Ramos (cell line): ENCODE measurements around the gene TFDP1.
"Not testable (repeated sequence)": the region's sequence is repeated elsewhere in the genome, so short reads cannot be mapped to it uniquely, and the experiment has no call there.

Experiments used
- in situ Hi-C: fragments of 300-500 bp; cut with MboI; formaldehyde crosslinking; loops from one replicate; pipeline ENCODE4 v1.14.3; 2022; ENCODE audit warnings: low sequenced_read_pairs; ENCODE audit not compliant: unreplicated experiment

TFDP1 gene

DNA sequence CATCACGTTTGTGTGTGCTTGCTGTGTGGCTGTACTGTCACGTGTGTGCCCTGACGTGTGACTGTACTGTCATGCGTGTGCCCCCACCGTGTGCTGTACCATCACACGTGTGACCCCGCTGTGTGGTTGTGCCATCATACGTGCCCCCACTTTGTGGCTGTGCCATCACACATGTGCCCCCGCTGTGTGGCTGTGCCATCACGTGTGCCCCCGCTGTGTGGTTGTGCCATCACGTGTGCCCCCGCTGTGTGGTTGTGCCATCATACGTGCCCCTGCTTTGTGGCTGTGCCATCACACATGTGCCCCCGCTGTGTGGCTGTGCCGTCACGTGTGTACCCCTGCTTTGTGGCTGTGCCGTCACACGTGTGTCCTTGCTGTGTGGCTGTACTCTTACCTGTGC, 25.7 kb downstream of the TFDP1 start:
- in situ Hi-C loops = no loop called here

DNA sequence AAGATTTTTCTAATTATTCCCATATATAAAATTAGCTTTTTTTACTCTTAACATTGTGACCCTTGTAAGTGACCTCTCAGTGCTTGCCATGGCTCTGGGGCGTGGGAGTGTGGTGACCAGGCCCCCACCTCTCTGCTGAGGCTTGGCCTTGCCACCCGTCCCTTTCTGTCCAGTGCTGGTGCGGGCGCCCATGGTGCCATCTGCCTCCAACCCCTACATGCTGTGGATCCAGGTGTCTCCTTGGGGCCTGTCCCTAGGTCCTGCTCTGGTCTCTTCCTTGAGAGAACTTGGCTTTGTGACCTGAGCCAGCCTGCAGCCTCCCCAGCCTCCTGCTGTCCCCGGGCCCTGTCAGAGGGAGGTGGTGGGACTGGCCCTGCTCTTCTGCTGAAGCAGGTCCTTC, 27.4 kb downstream of the TFDP1 start:
- in situ Hi-C loops = no loop called here

DNA sequence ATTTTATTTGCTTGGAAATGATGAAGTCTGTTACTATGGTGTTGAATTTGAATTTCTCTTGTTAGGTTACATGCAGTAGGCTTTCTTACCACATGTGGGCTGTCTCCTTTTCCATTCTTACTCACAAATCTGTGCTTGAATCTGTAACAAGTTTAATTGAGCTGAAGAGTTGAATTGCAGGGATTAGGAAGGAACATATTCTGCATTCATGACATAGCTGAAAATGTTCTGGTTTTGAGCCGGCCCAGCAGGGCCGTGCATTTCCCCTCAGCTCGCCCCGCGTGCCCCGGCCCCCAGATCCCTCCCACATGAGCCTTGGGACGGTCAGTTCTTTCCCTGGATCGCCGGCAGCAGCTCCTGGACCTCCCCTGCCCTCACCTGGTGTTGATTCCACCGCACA, 28.1 kb downstream of the TFDP1 start:
- in situ Hi-C loops = no loop called here

DNA sequence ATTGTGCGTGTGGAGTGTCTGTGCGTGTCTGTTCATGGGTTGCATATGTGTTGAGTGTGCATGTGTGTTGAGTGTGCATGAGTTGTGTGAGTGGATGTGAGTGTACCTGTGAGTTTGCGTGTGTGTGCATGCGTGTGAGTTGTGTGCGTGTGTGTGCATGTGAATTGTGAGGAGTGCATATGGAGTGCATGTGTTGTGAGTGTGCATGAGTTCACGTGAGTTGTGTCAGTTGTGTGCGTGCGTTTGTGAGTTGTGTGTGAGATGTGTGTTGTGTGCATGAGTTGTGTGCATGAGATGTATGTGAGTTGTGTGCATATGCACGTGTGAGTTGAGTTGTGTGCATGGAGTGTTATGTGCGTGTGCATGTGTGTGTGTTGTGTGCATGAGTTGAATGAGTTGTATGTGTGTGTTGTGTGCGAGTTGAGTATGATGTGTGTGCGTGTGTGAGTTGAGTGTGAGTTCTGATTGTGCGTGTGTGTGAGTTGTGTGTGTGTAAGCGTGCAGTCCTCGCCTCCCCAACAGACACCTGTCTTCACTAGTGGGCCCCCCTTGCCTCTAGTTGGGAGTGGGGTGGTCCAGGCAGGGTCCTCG, 29.3 kb downstream of the TFDP1 start:
- in situ Hi-C loops = no loop called here

- in situ Hi-C loops = no loop called here
Measured at GRCh38 chr13:113616281-113616906, 31.8 kb downstream of the TFDP1 start.

GRCh38 chr13:113616991-113617749, 32.6 kb downstream of the TFDP1 start:
- in situ Hi-C loops = no loop called here

DNA sequence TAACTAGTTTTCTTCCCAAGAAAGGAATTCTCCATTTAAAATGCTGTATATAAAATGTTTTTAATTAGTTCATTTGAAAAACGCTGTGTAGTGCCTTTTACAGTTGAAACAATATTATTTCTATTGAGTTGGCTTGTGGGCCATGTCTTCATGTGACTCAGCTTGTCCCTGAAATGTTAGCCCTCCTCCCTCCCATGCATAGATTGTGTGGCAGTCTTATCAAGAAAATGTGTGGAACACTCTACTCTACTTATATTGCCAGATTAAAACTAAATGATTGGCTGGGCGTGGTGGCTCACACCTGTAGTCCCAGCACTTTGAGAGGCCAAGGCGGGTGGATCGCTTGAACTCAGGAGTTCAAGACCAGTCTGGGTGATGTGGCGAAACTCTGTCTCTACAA, 33.4 kb downstream of the TFDP1 start:
- in situ Hi-C loops = no loop called here

- in situ Hi-C loops = no loop called here
Measured at GRCh38 chr13:113618455-113618854, 33.9 kb downstream of the TFDP1 start.

- in situ Hi-C loops = no loop called here
Measured at GRCh38 chr13:113620036-113620796, 35.7 kb downstream of the TFDP1 start.

- in situ Hi-C loops = no loop called here
Measured at GRCh38 chr13:113621046-113621445, 36.5 kb downstream of the TFDP1 start.

- in situ Hi-C loops = not testable (repeated sequence)
Measured at GRCh38 chr13:113621498-113621897, 36.9 kb downstream of the TFDP1 start.

- in situ Hi-C loops = not testable (repeated sequence)
Measured at GRCh38 chr13:113621986-113622550, 37.5 kb downstream of the TFDP1 start.

DNA sequence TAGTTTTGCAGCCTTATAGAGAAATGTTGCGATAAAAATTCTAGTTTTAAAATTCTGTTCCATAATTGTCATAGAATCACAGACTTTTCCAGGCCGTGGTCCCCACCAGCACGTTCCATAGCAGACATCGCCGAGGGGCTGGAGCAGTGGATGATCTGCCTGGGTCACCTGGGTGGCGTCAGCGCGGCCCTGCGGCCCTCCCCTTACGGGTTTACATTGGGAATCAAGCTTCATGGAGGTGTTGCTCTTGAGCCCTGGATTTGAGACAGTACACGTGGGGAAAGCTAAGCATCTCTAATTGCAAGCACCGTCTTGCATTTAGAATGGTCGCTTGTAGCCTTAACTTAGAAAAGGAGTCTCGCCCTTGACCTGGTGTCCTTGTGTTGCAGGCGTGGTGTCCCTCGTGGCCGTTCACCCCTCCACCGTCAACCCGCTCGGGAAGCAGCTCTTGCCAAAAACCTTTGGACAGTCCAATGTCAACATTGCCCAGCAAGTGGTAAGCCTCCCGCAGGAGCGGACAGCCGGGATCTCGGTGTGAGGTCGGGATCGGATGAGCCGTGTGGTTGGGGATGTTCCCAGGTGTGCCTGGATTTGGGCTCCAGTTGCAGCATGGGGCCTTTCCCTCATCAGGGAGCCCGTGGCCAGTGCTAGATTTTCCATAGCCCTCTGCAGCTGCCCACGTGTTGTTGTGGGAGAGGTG, 38.4 kb downstream of the TFDP1 start:
- in situ Hi-C loops = no loop called here

- in situ Hi-C loops = no loop called here
Measured at GRCh38 chr13:113623491-113624234, 39.1 kb downstream of the TFDP1 start.

DNA sequence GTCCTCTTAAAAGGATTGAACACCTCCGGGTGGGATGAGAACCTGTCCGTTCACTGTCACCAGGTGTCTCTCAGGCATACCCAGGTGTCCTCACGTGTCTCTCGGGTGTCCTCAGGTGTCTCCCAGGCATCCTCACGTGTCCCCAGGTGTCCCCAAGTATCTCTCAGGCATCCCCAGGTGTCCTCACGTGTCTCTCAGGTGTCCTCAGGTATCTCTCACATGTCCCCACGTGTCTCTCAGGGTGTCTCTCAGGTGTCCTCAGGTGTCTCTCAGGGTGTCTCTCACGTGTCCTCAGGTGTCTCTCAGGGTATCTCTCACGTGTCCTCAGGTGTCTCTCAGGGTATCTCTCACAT, 39.7 kb downstream of the TFDP1 start:
- in situ Hi-C loops = no loop called here

DNA sequence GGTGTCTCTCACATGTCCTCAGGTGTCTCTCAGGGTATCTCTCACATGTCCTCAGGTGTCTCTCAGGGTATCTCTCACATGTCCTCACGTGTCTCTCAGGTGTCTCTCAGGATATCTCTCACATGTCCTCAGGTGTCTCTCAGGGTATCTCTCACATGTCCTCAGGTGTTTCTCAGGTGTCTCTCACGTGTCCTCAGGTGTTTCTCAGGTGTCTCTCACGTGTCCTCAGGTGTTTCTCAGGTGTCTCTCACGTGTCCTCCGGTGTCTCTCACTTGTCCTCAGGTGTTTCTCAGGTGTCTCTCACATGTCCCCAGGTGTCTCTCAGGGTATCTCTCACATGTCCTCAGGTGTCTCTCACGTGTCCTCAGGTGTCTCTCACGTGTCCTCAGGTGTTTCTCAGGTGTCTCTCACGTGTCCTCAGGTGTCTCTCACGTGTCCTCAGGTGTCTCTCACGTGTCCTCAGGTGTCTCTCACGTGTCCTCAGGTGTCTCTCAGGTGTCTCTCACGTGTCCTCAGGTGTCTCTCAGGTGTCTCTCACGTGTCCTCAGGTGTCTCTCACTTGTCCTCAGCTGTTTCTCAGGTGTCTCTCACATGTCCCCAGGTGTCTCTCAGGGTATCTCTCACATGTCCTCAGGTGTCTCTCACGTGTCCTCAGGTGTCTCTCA, 40.2 kb downstream of the TFDP1 start:
- in situ Hi-C loops = not testable (repeated sequence)

- in situ Hi-C loops = no loop called here
Measured at GRCh38 chr13:113625965-113626721, 41.6 kb downstream of the TFDP1 start.

GRCh38 chr13:113627136-113627535, 42.6 kb downstream of the TFDP1 start:
- in situ Hi-C loops = no loop called here
